ENCODE data around the gene ATXN10. TPM values are rescaled to one million over a fixed set of nuclear protein-coding genes. Genes with fewer than 3 reads are reported as not detected.

The ATXN10 gene
- total RNA-seq, 1 experiment from 2014 or later = 135 TPM

GRCh38 chr22:45860201-45860600 lies 188.6 kb downstream of the ATXN10 start:
- Histone ChIP-seq H3K27ac (ENCODE audit: low read depth, low read length) (no peak overlapping the region), H3K9ac (ENCODE audit: low read length) (no peak overlapping the region), H3K79me2 (ENCODE audit: insufficient read depth, low read length) (no peaks in the 10 kb centered on the region), H3K27me3 (ENCODE audit: insufficient read depth, low read length) (no peaks in the 10 kb centered on the region), H3K4me2 (ENCODE audit: low read length) (no peak overlapping the region), H3K36me3 (ENCODE audit: control insufficient read depth in 1 of 2, insufficient read depth in 2 of 2, low read length in 2 of 2) (no peaks in the 10 kb centered on the region; a peak in 1 of 4 replicates), H3K4me1 (ENCODE audit: control insufficient read depth in 1 of 2, insufficient read depth in 2 of 2, low read length in 2 of 2) (peaks cover 0 to 3% of the 10 kb centered on the region in 2 experiments; a peak in 2 of 4 replicates), H3K9me2 (ENCODE audit: insufficient read depth) (no peaks in the 10 kb centered on the region), H2AFZ (ENCODE audit: low read depth, low read length, poor library complexity, severe bottlenecking) (no peak overlapping the region), H3K9me3 (ENCODE audit: control insufficient read depth in 1 of 2, insufficient read depth in 1 of 2, low read depth in 1 of 2, low read length in 2 of 2) (no peaks in the 10 kb centered on the region), H3K4me3 (replicated peaks in 1 of 2; ENCODE audit: low read depth in 1 of 2, low read length in 2 of 2) (no peak overlapping the region), H4K20me1 (ENCODE audit: insufficient read depth) (no peaks in the 10 kb centered on the region)
- RAD21 ChIA-PET (ENCODE audit: low non-redundant PET in 1 of 2, low total read pairs in 2 of 2, uncharacterized antibody in 2 of 2, unreplicated experiment in 2 of 2) = no interaction called here
- BruUV-seq (replicated peaks) = no TSS peak
- CTCF ChIA-PET = no interaction called here
- intact Hi-C loops (cut with micrococcal nuclease) = loop anchor here (10.0 kb wide), 2 partner anchors 215 to 285 kb away; no protein-coding TSS in a partner anchor
- no peak for DNase-seq (ENCODE audit: low read depth, low spot score)
- POLR2A ChIA-PET = no interaction called here
- TF ChIP-seq EGR1 (IDR thresholded peaks at IDR 0.05; ENCODE audit: low read depth) (no peak), CBX3 (IDR thresholded peaks at IDR 0.05; ENCODE audit: low read depth) (no peak), EZH2 (IDR thresholded peaks at IDR 0.05) (no peak), EZH2phosphoT487 (IDR thresholded peaks at IDR 0.05; ENCODE audit: borderline replicate concordance) (no peak), ZFX (IDR thresholded peaks at IDR 0.05) (no peak), SP1 (IDR thresholded peaks at IDR 0.05; ENCODE audit: low read depth) (no peak), FOSL1 (IDR thresholded peaks at IDR 0.05; ENCODE audit: low read depth) (no peak), ZNF274 (IDR thresholded peaks at IDR 0.05; ENCODE audit: low read depth, low read length) (no peak), ATF3 (IDR thresholded peaks at IDR 0.05) (no peak), SRF (IDR thresholded peaks at IDR 0.05; ENCODE audit: low read depth) (no peak), JUND (IDR thresholded peaks at IDR 0.05) (no peak), TCF7L2 (IDR thresholded peaks at IDR 0.05; ENCODE audit: borderline replicate concordance, extremely low read depth, insufficient read depth, insufficient read length) (no peak), RAD21 (IDR thresholded peaks at IDR 0.05; ENCODE audit: low read depth) (no peak), SIN3A (IDR thresholded peaks at IDR 0.05; ENCODE audit: low read depth) (no peak), MAX (IDR thresholded peaks at IDR 0.05) (no peak), REST (IDR thresholded peaks at IDR 0.05; ENCODE audit: low read depth) (no peak), POLR2AphosphoS5 (IDR thresholded peaks at IDR 0.05; ENCODE audit: low read depth, low read length) (no peak)
- no peak for ATAC-seq
